GM12864 (cell line): Measurements from ENCODE around the gene OPTC.

Source experiments
- DNase-seq: peaks from one replicate; pipeline ENCODE4 v3.0.0-alpha.2; 2011; ENCODE audit warnings: low read depth
- H3K4me3 ChIP-seq: 2 replicates; pipeline ENCODE4 v1.5.1; 2011; ENCODE audit warnings: mild to moderate bottlenecking, low read depth, low read length, control low read depth
- TF ChIP-seq, protein P1 (sequence below): IDR thresholded peaks from 2 replicates; pipeline ENCODE4 v1.5.1; 2011; ENCODE audit warnings: low read depth, mild to moderate bottlenecking, moderate library complexity, low read length, control low read depth, inconsistent platforms; ENCODE audit errors: missing control alignments

The OPTC gene

DNA sequence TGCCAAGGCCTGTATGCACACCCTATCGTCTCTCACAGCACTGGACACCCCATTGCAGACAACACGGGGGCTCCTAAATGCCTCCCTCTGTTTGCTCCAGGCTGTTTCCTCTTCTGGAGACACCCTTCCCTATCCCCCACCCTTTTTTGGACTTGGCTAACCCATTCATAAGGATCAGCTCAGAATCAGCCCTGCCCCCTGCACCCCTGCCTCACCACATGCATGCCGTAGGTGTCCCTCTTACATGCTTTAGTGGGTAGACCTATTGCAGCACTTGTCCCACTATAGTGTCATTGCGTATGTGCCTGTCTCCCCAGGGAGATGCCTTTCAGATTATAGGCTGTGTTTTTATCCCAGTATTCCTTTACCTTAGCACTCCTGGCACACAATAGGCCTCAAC lies 30.9 kb downstream of the OPTC start:
- TF ChIP-seq, protein P1, sequence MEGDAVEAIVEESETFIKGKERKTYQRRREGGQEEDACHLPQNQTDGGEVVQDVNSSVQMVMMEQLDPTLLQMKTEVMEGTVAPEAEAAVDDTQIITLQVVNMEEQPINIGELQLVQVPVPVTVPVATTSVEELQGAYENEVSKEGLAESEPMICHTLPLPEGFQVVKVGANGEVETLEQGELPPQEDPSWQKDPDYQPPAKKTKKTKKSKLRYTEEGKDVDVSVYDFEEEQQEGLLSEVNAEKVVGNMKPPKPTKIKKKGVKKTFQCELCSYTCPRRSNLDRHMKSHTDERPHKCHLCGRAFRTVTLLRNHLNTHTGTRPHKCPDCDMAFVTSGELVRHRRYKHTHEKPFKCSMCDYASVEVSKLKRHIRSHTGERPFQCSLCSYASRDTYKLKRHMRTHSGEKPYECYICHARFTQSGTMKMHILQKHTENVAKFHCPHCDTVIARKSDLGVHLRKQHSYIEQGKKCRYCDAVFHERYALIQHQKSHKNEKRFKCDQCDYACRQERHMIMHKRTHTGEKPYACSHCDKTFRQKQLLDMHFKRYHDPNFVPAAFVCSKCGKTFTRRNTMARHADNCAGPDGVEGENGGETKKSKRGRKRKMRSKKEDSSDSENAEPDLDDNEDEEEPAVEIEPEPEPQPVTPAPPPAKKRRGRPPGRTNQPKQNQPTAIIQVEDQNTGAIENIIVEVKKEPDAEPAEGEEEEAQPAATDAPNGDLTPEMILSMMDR, result no peak
- H3K4me3 ChIP-seq, result no peak overlapping the region
- no peak for DNase-seq

DNA sequence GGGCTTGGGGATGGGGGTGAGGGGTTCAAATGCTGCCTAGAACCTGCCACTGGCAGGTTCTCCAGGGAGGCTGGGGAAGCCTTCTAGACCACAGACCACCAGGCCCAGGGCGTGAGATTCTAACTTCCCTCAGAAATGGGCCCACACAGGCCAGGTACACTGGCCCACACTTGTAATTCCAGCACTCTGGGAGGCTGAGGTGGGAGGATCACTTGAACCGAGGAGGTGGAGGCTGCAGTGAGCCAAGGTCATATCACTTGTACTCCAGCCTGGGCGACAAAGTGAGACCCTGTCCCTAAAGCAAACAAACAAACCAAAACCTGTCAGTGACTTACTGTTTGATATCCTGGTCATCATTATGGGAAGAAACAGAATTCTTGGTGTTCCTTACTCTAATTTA lies 31.7 kb downstream of the OPTC start:
- H3K4me3 ChIP-seq, result no peak overlapping the region
- DNase-seq, result no peak
- TF ChIP-seq, protein P1, result no peak

DNA sequence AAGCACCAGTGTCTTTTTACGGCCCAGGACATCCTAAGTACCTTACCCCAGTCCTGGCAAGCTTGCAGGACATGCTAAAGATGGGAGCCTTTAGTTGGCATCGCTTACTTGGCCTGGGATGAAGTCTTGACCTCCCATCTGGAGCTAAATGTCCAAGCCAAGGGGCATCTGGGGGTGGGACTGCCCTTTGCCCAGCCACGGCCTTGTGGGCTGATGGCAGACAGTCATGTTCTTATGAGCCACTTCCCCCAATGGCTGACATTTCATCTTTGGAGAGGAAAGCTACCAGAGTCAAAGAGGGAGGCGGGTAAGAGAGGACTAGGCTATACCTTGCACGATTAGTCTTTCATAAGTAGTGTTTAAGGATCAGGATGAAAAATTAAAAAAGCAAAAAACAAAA lies 32.2 kb downstream of the OPTC start:
- no peak for DNase-seq
- no peak overlapping the region for H3K4me3 ChIP-seq
- TF ChIP-seq, protein P1, result no peak

DNA sequence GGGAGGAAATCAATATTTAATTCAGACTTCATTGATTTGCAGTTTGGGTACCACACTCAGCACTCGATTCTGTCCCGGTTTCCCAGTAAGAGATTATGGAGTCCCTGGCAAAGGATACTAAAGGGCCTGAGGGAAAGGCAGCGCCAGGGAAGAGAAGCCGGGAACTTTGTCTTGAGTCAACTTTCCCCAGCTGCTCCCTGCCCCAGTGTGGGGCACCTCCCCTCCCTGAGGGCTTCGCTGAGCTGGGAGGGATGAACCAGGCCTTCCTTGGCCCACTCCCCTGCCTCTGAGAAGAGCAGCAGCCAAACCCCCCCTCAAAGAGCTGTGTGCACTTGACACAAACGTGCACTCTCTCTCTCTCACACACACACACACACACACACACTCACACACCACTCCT lies 32.6 kb downstream of the OPTC start:
- no peak for DNase-seq
- TF ChIP-seq, protein P1, result no peak
- no peak overlapping the region for H3K4me3 ChIP-seq

DNA sequence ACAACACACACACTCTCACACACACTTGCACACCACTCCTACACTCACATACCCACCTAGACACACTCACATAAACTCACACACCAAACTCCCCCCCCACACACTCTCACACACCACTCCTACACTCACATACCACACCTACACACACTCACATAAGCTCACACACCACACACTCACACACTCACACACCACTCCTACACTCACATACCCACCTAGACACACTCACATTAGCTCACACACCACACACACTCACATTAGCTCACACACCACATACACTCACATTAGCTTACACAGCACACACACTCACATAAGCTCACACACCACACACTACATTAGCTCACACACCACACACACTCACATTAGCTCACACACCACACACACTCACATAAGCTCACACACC lies 33.1 kb downstream of the OPTC start:
- TF ChIP-seq, protein P1, result no peak
- no peak for DNase-seq
- no peak overlapping the region for H3K4me3 ChIP-seq

DNA sequence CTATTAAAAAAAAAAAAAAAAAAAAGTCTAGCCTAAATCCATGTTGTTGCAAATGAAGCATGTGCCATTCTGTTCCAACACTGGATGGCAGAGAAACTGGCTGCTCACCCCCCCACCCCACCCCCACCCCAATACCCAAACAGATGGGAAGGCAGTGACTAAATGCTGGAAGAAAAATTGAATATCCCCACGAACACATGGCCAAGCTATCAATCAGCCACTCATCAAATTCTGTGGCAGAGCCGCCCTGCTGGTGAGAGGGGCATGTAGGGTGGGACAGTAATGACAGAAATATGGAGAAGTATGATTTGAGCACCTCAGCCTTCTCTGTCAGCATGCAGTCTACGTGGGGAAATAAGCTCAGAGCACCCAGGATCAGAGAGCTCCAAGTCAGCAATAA lies 34.1 kb downstream of the OPTC start:
- H3K4me3 ChIP-seq, result no peak overlapping the region
- TF ChIP-seq, protein P1, result no peak
- no peak for DNase-seq

DNA sequence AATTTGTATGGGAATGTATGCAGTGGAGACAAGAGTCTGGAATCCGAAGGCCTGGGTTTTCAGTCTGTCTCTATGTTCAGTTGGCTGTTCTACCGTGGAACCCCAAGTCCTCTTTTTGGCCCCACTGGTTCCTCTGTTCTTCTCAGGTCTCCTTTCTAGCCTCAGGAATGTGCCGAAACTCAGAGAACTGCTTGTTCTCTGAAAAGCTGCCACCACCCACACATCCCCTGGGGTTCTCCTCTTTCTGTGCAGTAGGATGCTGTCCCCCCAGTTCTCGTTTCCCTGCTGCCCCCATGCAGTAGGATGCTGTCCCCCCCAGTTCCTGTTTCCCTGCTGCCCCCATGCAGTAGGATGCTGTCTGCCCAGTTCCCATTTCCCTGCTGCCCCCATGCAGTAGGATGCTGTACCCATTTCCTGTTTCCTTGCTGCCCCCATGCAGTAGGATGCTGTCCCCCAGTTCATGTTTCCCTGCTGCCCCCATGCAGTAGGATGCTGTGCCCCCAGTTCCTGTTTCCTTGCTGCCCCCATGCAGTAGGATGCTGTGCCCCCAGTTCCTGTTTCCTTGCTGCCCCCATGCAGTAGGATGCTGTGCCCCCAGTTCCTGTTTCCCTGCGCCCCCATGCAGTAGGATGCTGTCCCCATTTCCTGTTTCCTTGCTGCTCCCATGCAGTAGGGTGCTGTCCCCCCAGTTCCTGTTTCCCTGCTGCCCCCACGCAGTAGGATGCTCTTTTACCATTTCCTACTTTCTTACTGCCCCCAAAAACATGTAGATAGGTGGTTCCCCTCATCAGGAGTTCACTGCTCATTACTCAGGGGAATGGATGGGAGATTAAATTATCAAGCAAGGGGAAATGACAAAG lies 35.3 kb downstream of the OPTC start:
- no peak for DNase-seq
- TF ChIP-seq, protein P1, result no peak
- H3K4me3 ChIP-seq, result no peak overlapping the region
